HG03342 (cell line): ENCODE measurements around the gene HSPBP1.

Experiments
- ATAC-seq: cut with Tn5 transposase; IDR thresholded peaks from one replicate; pipeline ENCODE4 v1.9.1; 2021; ENCODE audit warnings: mild to moderate bottlenecking, moderate library complexity; ENCODE audit not compliant: unreplicated experiment

HSPBP1 gene

DNA sequence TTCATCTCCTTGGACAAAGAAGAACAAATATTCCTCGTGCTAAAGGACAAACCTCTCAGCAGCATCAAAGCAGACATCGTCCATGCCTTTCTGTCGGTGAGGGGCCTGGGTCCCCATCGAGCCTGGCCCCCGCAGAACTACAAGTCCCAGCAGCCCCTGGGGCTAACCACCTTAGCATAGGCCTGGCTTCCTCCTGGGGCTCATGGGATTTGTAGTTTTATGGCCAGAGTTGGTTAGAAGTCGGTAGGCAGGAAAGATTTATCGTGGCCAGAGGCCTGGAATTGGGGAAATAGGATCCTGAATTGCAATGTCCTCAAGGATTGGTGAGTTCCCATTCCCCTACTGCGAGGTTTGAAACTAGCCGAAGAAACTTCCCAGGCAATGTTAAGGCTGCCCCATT lies 25.6 kb upstream of the HSPBP1 start:
- ATAC-seq: no peak

DNA sequence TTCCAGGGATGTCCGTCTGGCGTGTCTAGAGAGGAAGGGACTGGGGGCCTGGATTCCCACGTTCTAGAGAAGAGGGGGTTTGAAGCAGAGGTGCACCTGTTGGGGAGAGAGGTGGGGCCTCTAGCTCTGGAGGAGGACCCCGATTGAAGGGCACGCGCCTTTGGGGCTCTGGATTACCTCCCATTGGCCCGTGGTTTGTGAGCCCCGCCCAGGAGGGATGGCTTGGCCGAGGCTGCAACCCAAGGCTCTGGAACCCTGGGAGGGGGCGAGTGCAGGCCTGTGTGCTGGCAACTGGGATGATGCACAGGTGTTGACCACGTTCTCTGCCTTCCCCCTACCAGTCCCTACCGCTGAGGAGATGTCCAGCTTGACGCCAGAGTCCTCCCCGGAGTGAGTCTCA lies 25.1 kb upstream of the HSPBP1 start:
- no peak for ATAC-seq

DNA sequence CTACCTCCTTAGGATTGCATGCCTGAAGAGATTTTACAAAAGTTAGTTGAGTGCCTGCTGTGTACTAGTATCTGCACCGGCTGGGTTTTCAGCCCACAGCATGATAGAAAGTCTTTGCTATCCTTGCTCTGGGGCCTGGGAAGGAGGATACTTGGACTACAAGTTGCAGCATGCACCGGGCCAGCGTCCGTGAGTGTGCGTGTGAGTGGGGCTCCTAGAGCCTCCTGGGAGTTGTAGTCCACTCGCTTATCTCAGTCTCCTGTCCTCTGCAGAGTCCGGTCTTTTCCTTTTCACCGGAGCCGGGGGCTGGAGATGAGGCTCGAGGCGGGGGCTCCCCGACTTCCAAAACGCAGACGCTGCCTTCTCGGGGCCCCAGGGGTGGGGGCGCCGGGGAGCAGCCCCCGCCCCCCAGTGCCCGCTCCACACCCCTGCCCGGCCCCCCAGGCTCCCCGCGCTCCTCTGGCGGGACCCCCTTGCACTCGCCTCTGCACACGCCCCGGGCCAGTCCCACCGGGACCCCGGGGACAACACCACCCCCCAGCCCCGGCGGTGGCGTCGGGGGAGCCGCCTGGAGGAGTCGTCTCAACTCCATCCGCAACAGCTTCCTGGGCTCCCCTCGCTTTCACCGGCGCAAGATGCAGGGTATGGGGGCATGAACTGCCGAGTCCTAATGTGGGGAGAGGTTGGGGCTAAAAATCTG lies 24.5 kb upstream of the HSPBP1 start:
- ATAC-seq: no peak

DNA sequence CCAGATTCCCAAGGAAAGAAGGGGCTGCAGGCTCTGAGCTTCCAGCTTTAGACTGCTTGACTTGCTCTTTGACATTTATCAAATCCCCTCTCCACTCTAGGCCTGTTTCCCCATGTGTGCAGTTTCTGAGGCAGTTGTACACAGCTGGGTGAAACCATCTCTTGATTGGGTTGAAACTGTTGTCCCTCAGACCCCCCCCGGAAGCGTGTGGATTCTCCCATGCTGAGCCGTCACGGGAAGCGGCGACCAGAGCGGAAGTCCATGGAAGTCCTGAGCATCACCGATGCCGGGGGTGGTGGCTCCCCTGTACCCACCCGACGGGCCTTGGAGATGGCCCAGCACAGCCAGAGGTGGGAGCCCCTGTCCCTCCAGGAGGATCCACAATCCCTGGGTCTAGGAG lies 23.6 kb upstream of the HSPBP1 start:
- ATAC-seq: no peak

DNA sequence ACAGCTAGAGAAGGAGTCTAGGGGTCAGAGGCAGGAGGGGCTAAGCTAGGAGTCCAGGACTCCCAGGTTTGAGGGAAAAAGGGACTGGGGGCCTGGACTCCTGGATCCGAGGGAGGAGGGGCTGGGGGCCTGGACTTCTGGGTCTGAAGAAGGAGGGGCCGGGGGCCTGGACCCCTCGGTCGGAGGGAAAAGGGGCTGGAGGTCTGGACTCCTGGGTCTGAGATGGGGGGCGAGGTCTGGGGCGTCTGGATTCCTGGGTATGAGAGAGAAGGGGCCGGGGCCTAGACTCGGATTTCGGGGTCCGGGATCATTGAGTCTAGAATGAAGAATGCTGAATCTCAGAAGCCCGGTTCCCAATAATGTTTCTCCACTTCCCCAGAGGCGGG lies 22.4 kb upstream of the HSPBP1 start:
- no peak for ATAC-seq

DNA sequence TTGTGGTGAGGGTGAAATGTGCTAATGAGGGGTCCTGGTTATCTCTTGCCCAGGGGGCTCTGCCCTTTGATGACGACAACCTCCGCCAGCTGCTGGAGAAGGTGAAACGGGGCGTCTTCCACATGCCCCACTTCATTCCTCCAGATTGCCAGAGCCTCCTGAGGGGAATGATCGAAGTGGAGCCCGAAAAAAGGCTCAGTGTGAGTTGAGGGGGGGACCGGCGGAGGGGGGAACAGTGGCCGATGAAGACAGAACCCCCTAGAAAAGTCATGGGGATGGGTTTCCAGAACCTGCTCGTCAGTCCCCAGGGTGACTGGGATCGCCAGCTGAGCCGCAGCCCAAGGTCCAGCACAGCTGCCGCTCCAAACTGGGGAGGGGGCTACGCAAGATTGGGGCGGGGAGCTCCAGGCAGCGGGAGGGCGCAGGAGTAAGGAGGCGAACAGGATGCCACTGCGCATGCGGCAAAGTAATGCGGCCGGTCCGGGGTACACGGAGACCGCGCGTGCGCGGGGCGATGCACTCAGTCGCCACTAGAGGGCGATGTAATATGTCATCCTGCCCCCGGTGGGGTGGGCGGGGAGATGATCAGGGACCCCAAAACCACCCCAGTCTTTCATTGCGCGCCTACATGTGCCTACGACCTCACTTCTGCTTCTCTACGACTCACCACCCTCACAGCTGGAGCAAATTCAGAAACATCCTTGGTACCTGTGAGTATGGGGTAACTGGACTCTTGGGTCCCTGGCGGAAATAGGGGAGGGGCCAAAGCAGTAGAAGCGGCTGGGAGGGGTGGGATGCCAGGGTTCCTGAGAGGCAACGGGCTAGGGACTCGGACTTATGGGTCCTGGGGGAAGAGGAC lies 21.8 kb upstream of the HSPBP1 start:
- peak; percentile 60 for ATAC-seq

DNA sequence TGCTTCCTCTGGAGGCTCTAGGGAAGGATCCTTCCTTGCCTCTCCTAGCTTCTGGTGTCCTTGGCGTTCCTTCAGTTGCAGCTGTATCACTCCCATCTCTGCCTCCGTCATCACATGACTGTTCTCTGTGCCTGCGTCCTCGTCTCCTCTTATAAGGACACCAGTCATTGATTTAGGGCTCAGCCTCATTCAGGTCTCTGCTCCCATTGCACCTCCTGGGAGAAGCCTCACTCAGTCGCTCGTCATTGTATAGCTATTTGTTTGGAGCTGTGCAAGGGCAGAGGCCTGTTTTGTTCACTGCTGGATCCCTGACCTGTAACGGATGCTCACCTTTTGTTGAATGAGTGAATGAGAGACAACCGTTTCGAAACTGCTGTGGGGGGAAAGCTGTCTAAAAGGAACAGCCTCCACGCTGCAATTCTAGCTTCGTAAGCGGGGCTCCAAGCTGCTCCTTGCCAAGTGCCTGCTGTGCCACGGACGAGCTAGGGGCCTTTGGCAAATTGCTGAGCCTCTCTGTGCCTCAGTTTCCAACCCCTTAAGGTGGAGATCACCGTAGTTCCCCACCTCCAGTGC lies 21.1 kb upstream of the HSPBP1 start:
- ATAC-seq: no peak

DNA sequence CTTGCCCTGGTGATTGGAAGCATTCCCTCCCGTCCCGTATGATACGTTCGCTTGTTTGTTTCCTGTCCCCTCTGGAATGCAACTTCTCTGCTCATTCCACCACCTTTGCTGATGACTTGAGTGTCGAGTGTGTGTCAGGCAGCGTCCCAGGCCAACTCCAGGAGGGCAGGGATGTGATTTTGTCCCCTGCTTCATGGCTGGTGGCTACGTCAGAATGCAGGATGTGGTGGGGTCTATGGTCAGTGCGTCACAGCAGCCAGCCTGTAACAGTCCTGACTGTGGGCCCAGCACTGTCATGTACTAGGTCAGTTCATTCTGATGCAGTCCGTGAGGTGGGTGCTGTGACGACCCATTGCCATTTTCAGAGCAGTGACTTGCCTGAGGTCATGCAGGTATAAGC lies 20.1 kb upstream of the HSPBP1 start:
- no peak for ATAC-seq

DNA sequence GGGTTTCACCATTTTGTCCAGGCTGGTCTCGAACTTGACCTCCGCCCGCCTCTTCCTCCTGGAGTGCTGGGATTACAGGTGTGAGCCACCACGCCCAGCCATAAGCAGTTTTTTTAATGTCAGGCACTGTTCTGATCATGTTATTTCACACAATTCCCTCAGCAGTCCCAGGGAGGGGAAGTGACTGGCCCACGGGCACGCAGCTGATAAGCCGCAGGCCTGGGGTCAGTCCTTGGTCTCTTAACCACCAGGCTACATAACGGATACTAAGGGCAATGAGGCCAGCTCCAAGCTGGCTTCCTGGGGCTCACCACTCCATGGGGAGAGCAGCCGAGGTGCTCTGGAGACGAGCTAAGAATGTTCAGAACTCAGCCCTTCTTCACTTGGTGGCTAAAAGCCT lies 17.4 kb upstream of the HSPBP1 start:
- ATAC-seq: no peak

DNA sequence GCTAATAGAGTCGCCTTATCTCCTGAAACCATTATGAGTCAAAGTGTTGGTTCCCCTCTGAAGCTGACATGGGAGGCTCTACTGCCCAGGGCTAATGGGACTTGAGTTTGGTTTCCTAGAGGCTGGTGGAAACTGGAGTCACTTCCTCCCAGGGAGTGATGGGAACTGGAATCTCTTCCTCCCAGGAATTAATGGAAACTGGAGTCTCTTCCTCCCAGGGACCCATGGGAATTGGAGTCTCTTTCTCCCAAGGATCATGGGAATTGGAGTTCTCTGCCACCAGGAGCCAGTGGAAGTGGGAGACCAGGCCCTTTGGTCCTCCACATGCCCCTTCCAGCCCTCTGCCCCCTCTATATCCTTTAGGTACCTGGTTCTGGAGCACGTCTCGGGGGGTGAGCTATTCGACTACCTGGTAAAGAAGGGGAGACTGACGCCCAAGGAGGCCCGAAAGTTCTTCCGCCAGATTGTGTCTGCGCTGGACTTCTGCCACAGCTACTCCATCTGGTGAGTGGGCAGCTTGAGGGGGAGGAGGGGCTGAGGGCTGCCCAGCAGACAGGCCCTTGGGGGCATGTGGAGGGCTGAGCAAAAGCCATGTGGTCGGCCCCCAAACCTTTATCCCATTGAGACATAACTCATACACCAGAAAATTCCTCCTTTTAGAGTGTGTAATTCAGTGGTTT lies 9.3 kb upstream of the HSPBP1 start:
- ATAC-seq: no peak

DNA sequence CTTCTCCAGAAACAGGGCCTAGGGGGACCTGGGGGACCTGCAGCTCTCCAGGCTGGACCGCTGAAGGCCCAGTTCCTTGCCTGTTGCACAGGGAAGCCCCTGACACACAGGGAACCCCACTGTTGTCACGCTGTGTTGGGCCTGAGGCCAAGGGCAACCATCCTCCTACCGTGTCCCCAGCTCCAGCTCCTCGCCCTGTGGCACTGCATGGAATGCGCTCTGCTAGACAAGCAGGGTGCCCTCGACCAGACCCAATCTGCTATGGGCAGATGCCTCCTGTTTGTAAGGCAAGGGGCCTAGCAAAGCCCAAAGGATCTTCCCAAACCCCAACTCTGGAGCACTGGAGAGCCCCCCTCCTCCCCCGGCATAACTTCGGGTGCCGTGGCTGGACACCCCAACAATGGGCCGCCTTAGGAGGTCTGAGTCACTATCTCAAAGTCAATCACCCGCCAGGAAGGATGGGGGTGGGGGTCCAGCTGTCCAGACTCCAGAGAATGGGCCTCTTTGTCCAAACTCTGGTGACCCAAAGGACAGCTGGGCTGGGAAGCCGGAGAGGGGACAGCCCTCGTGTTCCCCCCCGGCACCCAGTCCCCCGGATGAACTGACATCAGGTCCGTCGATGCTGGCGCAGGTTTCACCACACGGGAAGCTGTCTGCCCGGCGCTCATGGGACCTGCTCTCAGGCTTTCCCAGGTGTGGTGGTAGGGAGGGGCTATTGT lies 7.6 kb upstream of the HSPBP1 start:
- no peak for ATAC-seq

DNA sequence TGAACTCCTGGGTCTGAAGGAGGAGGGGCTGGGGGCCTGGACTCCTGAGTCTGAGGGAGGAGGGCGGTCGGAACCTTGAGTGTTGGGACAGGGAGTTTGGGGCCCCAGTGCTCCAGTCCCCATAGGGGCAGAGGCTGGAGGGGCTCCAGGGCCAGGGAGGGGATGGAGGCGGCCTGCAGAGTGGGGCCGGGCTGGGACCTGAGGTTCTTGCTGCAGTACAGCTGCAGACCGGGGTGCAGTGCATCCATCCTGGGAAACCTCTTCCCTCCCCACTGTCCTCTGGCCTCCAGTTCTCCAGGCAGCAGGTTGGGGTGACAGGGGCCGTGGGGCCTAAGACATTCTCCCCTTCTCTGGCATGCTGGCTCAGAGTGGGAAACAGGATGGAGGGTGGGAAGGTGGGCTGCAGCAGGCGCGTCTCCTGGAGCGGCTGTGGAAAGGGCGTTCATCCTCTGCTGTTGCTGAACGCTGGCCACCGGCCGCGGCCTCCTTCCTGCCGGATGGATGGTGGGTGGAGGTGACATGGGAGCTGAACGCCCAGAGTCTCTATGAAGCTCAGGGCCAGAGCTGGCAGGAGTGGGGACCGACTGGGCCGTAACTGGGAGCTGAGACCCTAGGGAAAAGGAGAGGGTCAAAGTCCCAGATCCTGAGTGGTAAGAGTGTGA lies 5.5 kb upstream of the HSPBP1 start:
- no peak for ATAC-seq

DNA sequence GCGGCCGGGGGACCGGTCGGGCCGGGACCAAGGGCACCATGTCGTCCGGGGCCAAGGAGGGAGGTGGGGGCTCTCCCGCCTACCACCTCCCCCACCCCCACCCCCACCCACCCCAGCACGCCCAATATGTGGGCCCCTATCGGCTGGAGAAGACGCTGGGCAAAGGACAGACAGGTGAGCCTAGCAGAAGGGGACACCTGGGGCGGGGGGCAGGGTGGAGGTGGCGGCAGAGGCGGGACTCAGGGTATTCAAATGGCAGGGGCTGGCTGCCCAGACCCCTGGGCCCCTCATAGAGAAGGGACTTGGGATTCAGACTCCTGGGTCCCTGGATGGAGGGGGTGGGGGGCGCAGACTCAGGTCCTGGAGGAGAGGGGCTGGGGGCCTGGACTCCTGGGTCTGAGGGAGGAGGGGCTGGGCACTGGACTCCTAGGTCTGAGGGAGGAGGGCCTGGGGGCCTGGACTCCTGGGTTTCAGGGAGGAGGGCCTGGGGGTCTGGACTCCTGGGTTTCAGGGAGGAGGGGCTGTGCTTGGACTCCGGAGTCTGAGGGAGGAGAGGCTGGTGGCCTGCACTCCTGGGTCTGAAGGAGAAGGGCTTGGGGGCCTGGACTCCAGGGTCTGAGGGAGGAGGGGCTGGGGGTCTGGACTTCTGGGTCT lies 4.6 kb upstream of the HSPBP1 start:
- ATAC-seq: no peak

DNA sequence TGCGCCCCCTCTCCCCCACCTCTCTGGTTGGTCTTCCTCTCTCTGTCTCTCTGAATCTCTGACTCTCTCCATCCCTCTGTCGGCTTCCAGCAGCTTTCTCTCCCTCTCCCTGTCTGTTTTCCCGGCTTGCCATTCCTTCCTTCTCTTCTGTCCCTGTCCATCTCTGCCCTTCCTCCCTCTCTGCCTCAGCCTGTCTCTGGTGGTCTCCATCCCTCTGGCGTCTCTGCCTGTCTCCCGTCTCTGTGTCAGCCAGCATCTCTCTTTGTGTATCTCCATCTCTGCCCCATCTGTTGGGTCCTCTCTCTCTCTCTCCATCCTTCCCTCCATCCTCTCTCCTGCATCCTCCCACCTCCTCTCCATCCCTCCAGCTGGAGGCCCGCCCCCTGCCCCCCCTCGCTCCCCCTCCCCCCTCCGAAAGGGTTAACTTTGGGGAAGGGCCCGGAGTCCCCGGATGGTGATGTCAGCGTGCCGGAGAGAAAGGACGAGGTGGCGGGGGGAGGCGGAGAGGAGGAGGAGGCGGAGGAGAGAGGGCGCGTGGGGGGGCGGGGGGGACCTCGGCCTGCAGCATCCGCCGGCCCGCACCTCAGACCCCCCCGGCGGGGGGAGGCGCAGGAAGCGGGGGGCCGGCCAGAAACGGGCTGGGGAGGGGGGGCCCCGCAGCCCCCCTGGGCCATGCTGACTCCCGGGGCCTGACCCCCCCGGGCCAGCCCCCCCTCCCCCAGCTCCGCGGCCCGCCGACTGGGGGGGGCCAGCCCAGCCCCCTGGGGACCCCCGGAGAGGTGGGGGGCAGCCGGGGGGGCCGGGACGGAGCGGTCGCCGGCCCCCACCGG lies 3.9 kb upstream of the HSPBP1 start, which contains the start of gene BRSK1:
BRSK1 (plus strand) TSS at position 450 of the 830 bp plus-strand sequence. CDS start 446 bp downstream, outside the sequence.
- ATAC-seq: no peak

DNA sequence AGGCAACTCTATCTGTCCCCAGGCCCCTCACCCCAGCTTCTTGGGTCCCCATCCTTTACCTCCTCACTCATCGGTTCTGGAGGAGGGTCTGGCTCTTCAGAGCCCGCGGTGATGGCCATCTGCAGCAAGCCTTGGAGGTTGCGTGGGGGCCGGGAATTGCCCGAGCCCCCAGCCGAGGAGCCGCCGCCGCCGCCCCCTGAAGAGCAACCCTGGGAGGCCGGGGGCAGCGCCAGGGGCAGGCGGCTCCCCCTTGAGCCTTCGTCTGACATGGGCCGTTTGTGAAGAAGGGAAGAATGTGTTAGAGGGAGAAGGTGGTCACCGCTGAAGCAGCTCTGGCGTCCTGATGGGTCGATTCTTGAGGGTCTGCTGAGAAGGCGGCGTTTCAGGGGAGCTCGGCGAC lies 570 bp downstream of the HSPBP1 start:
- ATAC-seq: no peak

DNA sequence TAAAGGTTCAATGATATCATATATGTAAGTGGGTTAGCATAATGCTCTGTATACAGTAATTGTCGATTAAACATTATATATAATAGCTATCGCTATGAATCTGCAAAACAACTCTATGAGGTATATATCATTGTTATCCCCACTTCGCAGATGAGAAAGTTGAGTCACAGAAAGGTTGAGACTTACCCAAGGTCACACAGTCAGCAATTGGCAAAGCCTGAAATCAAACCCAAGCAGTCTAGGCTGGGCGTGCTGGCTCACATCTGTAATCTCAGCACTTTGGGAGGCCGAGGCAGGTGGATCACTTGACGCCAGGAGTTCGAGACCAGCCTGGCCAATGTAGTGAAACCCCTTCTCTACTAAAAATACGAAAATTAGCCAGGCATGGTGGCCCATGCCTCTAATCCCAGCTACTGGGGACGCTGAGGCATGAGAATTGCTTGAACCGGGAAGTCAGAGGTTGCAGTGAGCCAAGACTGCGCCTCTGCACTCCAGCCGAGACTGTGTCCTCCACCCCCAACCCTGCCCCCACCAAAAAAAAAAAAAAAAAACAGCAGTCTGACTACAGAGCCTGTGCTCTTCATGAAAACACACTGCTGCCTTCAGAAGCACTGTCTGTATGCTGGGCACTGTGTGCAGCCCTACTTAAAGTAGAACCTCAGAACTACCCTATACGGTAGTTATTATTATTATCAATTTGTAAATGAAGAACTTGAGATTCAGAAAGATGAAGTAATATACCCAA lies 1.3 kb downstream of the HSPBP1 start:
- ATAC-seq: no peak

DNA sequence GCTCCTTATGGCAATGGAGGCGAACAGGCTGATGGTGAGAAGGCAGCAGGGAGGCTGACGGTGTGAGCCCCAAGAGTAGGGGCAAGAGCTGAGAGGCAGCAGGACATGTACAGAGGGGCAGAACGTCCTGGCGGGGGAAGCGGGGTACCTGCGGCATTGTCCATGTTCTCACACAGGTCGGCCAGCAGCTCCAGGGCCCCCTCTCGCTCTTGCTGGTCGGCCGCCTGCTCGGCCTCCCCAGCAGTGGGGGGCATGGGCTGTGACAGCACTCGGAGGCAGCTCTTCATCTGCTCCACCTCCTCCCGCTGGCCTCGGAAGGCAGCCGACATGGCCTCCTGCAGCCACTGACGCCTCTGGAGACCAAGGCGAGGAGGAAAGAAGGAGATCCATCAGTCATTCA lies 2.4 kb downstream of the HSPBP1 start:
- ATAC-seq: no peak

DNA sequence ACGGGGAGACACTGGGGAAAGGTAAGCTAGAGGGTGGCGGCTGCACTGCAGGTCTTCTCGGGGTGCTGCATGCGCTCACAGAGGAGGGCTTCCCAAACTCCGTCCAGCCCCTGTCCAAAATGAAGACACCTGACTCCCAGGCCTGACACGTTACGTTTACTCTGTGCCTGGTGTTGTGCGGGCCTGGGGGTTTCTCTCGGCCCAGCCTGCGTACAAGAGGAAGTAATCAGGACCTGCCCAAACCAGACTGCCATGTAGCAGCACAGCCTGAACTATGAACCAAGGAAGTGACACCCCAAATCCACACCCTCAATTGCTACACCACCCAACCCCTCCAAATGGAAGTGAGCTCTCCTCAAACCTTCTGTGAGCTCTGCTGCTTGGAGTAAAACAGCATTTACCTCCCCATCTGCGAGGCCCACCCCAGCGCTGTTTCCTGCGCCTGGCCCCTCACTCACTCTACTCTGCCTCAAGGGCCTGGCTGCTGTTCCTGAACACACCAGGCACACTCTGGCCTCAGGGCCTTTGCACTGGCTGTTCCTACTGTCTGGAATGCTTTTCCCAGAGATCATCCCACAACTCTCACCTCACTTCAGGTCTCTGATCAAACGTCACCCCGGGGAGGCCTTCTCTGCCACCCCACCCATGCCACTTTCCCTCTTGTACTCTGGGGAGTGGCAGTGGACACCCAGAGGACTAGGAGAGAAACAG lies 3.0 kb downstream of the HSPBP1 start:
- no peak for ATAC-seq
